GM12872 (cell line): ENCODE data around the gene BZW2.

ENCODE experiments used
- TF ChIP-seq, protein P1 (sequence below): IDR thresholded peaks from 3 replicates; pipeline ENCODE4 v1.5.1; 2011; ENCODE audit warnings: low read depth, mild to moderate bottlenecking, low read length, moderate library complexity; ENCODE audit not compliant: insufficient read depth

BZW2 gene

DNA sequence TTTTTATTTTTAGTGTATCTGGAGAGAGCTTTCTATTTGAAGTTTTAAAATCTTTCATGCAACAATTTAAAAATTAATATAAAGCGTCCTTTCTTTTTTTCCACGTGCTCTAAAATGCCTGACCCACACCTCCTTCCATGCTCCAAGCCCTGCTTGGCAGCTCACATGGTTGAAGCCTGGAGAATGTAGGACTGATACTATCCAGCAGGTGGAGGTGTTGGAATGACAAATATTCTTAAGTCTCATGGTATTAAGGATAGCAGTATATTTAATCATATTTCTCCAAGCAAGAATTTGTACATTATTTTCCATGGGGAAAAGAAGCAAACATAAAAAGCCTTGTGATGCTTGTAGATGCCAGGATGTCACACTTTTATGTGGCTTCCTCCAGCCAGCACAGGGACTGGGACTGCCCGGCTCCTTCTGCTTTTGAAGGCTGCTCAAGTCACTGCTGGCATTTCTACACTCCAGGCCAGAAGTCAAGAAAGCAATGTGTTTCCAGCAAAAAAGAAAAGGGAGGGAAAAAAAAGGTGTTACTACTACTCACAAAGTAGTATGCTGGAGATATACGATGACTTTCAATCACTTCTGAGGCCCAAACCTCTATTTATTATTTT lies 49.7 kb downstream of the BZW2 start:
- TF ChIP-seq, protein P1, sequence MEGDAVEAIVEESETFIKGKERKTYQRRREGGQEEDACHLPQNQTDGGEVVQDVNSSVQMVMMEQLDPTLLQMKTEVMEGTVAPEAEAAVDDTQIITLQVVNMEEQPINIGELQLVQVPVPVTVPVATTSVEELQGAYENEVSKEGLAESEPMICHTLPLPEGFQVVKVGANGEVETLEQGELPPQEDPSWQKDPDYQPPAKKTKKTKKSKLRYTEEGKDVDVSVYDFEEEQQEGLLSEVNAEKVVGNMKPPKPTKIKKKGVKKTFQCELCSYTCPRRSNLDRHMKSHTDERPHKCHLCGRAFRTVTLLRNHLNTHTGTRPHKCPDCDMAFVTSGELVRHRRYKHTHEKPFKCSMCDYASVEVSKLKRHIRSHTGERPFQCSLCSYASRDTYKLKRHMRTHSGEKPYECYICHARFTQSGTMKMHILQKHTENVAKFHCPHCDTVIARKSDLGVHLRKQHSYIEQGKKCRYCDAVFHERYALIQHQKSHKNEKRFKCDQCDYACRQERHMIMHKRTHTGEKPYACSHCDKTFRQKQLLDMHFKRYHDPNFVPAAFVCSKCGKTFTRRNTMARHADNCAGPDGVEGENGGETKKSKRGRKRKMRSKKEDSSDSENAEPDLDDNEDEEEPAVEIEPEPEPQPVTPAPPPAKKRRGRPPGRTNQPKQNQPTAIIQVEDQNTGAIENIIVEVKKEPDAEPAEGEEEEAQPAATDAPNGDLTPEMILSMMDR, result no peak

DNA sequence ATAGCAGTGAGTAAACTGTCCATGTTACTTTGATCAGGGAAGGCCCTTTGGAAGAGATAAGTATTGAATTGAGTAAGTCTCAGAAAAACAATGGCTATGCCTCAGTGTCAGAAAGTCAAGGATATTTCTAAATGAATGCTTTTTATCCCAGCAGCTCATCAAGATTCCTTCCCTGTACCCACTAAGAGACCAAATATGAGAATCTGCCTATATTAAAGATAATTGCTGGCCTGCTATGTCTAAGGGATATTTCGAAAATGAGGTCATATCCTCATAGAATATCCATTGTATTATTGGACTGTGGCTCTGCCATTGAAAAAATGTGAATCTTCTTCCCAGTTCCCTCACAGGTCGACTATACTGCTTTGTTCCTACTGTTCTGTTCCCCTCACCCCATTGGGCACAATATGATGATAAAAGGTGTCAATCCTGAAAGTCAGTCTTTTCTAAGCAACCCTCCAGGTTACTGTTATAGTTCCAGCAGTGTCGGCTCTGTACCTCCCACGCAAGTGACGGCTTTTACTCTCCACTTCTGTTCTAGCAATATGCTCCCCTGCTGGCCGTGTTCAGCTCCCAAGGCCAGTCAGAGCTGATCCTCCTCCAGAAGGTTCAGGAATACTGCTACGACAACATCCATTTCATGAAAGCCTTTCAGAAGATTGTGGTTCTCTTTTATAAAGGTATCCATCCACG lies 51.7 kb downstream of the BZW2 start:
- TF ChIP-seq, protein P1, result no peak

DNA sequence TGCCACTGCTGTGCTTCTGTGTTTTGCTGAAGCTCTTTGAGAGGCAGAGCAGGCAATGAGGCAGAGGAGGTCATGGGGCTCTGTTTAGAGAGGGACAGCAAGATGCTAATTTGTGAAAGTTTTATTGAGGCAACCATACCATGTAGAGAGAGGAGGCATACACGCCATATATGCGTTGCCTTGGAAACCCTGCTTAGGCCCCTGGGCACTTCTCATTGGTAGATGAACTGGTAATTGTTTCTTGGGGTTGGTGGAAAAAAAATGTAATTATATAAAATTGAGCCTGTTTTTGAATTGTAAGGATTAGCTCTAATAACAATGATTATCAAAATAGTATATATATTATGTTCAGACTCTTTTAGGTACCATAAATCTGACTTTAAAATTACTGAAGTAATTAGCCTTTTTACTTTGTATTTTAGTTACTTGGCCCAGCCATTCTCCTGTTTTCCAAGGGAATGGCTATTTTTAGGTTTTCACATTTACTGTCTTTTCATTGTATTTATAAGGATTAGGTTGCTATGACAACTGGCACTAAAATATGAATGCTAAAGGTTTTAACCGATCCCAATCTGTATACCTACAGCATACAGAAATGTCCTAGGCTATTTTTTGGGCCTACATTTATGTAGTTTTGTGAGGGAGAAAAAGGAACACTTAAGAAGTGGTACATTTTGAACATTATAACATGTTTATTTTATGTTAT lies 52.4 kb downstream of the BZW2 start:
- TF ChIP-seq, protein P1, result no peak

DNA sequence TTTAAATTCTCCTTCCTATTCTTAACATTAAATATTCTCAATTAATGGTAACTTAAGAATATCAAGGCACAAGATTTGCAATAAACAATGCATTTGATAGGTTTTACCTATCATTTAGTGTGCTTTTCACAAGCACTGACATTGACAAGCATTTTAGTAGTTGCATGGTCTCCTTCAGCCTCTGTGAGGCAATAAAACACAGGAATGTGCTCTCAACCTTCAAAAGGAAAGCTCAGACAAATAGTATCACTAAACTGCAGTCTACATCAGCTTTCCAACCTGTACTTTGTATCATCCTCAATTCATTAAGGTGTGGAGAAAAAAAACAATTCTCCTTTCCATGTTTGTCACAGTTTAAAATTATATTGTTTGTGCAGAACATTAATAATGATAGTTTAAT lies 56.5 kb downstream of the BZW2 start:
- TF ChIP-seq, protein P1, result no peak

DNA sequence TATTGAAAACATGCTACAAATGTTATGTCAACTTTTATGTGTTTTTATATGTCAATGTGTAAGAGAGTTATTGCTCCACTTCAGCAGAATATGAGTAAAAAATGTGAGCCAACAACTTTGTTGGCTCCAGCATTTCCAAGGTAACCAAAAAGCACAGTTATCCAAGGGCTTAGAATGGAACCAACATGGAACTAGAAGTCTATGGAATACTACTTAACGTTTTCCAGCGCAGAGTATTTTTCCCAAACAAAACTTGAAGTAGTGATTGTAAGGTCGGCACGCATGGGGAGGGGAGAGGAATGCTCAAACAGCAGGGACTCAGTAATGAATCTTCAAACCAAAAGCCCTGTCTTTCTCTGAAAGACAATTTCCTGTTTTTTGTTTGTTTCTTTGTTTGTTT lies 62.5 kb downstream of the BZW2 start:
- TF ChIP-seq, protein P1, result no peak

DNA sequence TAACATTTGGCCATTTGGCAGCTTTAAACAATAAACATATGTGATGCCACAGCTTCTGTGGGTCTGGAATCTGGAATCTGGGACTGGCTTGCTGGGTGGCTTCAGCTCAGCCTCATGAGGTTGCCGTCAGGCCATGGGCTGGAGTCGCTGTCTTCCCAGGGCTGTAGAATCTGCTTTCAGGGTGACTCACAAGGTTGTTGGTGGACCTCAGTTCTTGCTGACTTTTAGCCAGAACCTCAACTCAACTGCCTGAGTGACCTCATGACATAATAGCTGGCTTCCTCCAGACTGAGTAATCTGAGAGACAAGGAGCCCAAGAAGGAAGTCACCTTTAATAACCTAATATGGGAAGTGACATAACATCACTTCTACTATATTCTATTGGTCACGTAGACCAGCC lies 63.0 kb downstream of the BZW2 start:
- TF ChIP-seq, protein P1, result no peak

DNA sequence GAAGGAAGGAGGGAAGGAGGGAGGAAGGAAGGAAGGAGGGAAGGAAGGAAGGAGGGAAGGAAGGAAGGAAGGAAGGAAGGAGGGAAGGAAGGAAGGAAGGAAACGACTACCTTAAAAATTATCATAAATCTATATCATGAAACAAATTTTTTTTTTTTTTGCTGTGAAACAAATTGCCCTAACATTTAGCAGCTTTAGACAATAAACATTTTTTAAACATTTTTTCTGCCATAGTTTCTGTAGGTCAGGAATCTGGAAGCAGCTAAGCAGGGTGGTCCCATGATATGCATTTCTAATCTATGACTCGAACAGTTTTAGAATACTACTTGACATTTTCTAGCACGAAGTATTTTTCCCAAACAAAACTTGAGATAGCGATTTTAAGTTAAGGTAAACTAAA lies 64.7 kb downstream of the BZW2 start:
- TF ChIP-seq, protein P1, result no peak
